HPDE6-E6E7 (cell line): Measurements from ENCODE around the gene LRRC2.
"Not testable (repeated sequence)": the region's sequence is repeated elsewhere in the genome, so short reads cannot be mapped to it uniquely, and the experiment has no call there.

ENCODE experiments used
- DNase-seq: peaks from one replicate; pipeline ENCODE4 v3.0.0; 2011; ENCODE audit warnings: missing footprints; ENCODE audit errors: extremely low spot score

Gene LRRC2

DNA sequence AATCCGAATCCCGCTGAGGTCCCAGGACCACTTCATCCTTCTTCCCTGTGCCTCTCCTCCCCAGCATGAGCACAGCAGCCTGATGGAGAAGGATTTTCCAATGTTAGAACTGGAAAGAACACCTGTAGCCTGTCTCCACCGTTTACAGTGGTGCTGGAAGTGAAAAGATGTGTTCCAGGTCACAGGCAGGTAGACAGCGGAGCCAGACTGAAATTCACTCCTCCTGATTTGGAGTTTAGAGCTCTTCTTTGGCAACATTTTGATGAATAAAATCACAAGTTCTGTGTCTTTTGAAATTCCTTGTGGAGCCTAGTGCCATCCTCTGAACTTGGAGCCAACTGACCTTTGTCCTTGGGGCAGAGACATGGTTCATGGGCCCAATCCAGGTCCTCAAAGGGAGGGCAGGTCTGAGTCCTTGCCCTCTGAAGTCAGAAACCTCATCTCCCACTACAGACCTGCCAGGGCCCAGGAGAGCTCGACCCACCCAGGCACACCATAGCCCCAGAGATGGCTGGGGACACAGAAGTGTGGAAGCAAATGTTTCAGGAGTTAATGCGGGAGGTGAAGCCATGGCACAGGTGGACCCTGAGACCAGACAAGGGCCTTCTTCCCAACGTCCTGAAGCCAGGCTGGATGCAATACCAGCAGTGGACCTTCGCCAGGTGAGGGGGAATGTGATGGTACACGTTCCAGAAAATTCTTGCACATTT is 68.4 kb downstream of the LRRC2 start, which contains the start of gene RTP3:
Gene RTP3, plus strand, starts transcription at position 421 of the 710 bp plus-strand sequence. Its CDS starts 87 bp downstream, at position 508.
- DNase-seq, result no peak

DNA sequence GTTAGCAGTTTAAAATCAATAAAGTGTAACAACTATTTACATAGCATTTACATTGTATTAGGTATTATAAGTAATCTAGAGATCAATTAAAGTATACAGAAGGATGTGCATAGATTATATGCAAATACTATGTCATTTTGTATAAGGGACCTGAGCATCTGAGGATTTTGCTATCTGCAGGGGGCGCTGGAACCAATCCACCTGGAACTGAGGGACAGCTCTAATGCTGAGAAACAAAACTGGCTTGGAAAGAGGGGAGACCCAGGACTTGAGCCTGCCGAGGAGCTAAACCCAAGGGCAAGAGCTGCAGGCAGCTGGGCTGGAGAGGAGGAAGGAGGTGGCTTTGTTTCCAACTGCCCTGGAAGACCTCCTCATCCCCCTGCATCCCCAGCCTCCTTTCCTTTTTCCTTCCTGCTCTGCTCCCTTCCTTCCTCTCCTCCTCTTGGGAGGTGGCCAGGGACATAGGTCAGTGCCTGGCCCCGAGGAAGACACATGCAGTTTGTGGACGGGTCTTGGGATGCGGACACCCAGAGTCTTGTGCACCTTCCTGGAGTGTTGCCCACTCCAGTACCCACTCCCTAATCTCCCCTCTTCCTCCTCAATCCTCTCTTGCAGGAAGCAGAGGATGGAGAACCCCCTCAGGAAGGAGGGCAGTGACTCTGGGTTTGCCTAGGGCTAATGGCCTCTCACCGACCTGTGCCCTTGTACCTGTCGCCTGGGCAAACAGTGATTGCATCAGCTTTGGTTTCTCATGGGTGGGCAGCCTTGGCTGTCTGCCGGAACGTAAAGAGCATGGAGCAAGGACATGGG is 69.2 kb downstream of the LRRC2 start:
- no peak for DNase-seq

DNA sequence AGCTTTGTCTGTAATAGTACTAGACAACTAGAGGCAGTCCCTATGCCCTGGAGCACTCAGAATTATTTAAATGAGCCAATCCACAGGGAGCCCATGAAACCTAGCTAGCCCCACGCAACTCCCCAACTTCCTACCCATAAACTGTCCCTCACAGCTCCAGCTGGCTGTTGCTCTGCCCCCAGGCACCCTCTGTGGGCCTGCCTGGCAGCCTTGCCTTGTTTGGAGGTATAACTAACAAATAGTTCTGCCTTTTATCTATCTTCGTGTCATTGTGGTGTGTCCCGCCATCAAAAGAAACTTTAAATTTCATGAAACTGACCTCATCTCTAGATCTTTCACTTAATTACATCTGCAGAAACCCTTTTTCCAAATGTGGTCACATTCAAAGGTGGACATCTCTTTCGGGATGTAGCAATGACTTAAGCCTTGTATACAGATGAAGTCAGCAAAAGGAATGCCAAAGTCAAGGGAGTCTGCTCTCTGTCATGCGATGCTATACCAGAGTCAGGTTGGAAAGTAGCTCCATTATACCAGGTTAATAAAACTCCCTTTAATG is 70.1 kb downstream of the LRRC2 start:
- no peak for DNase-seq

DNA sequence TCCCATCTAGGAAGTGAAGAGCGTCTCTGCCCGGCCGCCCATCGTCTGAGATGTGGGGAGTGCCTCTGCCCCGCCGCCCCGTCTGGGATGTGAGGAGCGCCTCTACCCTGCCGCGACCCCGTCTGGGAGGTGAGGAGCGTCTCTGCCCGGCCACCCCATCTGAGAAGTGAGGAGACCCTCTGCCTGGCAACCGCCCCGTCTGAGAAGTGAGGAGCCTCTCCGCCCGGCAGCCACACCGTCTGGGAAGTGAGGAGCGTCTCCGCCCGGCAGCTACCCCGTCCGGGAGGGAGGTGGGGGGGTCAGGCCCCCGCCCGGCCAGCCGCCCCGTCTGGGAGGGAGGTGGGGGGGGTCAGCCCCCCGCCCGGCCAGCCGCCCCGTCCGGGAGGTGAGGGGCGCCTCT is 71.6 kb downstream of the LRRC2 start:
- not testable (repeated sequence) for DNase-seq

DNA sequence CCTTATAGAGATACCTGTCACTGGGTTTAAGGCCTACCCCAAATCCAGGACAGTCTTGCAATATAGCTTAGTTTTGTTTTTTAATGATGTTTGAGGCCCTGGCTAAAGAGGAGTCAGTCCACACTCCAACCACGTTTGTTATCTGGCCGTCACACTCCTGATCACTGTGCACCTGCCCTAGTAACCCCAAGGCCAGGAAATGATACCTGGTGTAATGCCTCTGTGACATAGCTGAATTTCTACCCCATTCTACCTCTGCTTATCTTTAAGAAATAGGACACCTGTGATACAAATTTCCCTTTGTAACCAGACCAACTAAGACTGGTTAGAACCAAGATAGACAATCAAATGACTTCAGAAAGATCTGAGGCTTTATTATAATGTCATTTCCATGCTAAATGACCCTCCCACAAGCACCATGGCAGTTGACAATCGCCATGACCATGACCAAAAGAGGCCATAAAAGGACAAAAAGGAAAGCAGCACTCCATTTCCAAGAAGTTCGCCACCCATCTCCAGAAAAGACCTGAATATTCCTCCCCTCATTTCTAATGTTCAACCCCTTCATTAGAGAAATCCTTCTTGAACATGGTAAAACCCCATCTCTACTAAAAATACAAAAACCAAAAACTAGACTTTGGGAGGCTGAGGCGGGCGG is 73.1 kb downstream of the LRRC2 start:
- DNase-seq, result no peak

DNA sequence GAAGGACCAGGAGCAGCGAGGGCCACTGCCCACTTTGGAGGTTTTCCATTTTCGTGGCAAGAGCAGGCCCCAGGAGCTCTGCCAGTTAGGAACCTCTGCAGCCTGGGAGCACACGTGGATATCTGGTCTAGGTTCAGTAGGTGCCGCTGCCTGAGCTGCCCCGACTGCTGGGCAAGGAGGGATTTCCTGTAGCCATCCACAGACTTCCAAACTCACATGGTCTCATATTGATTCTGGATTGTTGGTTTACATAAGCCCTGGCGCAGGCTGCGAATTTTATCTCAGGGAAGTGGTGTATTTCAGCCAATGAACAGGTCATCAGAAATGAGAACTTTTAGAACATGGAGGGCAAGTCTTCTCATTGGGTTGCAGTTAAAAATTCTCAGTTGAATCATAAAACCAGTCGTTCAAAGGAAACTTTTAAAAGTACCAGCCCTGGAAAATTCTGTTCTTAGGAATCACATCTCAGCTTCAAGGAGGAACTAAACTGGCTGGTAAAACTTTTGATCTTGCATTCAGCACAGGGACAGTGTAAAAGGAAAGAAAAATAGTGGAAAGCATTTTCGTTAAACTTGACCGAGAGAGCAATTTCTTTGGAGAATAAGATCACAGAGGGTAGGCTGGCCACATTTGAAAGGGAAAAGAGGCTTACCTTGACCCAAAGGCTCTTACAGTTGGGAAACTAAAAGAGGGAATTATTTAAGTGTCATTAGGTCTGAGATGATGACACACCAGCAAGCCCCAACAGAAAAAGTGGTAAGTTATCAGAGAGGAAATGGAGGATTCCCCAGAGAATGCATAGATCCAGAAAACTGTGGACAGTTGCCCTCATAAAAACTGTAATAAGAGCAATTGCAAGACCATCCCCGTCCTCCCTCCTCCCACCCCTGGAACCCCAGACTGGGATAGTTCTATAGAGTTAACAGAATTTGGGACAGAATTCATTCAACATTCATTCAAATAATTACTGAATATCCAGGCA is 74.7 kb downstream of the LRRC2 start:
- DNase-seq, result no peak

DNA sequence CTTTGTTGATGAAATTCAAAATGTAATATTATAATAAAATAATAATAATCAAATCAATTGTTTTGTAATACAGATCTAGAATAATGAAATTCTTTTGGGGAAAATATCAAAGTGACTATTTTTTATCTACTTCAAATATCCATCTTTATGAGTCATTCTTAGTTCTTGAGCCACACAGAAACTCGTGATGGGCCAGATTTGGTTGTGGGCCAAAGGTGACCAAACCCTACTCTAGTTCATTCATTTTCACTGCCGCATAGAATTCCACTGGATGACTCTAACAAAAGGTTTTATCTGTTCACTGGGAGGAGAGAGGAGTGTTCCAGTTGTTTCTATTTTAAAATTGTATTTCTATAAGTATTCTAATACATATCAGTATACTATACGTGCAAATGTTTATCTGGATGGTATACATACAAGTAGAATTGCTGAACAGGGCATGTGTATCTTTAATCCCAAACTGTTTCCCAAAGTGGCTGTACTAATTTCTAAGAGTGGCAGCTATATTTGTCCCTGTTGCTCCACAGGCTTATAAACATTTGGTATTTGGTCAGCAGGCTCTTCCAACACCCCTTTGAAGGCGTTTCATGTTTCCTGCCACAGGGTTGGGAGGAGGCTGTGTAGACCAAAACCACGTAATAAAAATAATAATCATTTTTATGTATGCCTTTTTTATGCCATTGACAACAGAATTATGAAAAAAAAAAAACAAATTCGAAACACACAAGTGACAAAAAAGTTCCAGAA is 75.6 kb downstream of the LRRC2 start:
- no peak for DNase-seq

DNA sequence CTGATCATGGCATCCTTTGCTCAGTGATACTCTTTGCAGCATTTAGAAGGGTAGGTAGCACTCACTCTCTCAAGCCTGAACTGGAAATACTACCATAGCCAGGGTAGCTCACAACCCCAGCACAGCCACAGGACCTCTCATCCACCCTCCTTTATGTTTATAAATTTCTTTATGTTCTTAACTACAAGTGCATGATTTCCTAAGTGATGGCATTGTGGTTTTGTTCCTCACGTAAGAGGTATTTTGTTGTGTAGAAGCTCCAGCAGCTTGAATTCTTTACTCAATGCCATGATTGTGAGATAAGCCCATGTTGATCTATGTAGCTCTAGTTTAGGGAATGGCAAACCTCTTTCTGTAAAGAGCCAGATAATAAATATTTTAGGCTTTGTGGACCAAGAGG is 76.2 kb downstream of the LRRC2 start:
- DNase-seq, result no peak

DNA sequence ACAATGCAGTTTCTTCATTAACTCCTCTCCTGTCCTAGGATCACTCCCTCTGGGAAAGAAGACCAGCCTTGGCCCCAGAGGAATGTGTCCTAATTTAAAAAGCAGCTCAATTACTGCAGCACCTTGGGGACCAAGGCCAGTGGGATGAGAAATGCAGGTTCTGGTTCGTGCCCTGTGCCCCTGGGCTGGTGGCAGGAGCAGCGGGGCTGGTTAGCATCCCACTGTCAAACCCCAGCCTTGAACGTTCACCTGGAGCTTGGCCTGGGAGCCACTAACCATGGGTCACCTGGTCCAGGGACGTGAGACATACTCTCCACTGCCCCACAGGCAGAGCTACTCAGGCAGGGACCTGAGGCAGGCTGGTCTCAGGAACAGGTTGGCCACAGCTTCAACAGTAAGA is 76.7 kb downstream of the LRRC2 start:
- no peak for DNase-seq

DNA sequence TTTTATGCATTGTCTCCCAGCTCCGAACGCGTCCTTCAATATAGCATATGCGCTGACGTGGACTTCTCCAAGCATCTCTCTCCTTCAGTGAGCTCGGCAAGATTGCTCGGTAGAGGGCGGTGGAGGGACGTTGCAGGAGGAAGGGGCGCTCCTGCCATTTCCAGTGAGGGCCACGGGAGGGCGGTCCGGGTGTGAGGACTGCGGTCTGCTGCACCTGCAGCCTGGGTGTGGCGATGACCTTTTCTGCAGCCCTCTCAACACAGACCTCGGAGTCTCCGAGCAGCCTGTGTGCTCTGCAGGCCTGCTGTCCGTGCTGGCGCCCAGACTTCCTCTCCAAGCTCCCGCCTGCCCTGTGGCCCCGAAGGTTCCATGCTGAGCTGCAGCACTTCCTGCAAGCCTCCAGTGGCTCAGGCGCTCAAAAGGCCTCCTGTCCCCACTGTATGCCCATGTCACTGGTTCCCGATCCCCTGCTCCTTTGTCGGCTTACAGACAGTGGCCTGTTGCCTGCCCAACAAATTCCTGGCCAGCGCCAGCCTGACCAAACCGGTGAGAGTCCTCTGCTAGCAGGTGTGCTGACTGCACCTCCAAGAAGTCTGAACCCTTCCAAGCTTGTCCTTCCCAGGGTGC is 77.3 kb downstream of the LRRC2 start:
- DNase-seq, result peak; percentile 66

DNA sequence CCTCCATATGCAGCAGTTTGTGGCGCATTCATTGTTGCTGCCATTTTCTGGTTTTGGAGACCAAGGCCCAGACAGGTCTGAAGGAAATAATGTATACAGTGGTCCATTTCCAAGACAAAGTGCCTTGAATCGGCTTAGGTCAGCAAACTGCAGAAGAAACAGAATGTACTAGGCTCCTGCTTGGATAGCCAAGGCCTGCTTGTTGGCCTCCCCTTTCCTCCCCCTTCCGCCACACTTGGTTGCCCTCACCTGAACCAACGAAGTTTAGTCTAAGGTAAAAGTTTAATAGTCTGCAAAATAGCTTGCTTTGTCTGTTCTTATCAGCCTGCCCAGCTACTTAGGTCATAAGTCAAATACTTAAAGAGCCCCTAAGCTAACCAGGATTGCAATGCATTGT is 80.3 kb downstream of the LRRC2 start:
- DNase-seq, result no peak

DNA sequence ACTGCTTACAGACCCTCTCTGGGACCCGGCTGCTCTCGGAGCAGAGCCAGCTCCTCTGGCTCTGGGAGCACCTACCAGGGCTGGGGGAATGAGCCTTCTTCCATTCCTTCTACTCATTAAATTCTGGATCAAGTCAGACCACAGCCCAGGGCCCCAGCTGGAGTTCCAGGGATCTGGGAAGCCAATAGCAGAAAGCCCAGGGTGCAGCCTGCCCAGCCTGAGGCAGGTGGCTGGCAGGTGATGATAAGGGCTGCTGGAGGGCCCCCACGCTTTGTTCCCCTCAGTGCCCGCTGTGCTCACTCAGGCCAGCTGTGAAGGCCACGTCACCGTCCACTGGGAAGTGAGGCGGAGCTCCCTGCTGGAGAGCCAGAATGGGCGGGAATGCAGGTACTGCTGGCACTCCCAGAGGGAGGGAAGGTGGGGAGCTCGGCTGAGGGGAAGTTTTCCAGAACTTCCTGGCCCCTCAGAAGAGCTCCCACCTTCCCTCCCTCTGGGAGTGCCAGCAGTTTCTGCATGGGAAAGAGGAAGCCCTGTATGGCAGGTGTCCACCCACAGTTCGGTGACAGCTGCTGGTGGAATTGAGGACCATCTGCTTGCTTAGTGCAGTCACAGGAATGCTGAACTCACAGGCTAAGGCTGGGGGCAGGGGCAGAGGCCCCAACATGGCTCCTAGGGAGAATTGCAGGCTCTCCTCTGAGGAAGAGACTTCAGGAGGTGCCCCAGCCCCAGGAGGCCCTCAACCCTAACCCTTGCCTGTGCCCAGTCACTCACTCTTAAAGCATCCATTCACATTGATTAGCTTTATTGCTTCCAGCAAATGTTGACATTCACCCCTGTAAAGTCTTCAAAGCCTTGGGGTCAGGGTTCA is 81.0 kb downstream of the LRRC2 start:
- DNase-seq, result no peak

DNA sequence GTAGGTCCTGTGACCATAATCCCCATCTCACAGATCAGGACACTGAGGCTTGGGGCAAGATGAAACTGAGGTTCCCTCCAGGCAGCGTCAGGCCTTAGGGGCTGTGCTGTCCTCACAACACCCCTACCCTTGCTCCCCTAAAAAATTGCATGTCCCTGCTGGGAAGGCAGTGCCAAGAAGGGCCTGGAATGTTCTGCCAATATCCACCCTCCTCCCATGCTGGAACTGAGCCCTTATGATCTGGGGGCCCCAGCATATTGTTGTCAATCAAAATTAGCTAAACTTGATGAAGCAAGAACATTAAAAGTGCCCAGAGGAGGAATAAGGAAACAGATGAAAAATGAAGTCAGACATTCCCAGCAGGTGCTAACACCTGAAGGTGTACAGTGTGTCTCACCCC is 81.7 kb downstream of the LRRC2 start:
- no peak for DNase-seq

DNA sequence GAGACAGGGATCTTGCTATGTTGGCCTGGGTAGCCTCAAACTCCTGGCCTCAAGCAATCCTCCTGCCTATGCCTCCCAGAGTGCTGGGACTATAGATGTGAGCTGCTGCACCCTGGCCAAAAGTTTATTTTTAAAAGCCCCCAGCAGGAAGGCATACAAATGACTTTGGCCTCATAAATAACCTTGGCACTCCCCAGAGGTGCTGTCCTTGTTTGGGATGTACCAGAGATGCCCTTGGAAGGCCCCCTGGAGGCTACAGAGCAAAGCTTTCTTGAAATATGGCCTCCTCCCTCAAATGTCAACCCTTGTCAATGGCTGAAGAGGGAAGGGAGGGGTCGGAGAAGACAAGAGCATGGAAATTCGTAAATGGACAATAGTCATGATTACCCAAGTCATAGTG is 82.3 kb downstream of the LRRC2 start:
- DNase-seq, result no peak

DNA sequence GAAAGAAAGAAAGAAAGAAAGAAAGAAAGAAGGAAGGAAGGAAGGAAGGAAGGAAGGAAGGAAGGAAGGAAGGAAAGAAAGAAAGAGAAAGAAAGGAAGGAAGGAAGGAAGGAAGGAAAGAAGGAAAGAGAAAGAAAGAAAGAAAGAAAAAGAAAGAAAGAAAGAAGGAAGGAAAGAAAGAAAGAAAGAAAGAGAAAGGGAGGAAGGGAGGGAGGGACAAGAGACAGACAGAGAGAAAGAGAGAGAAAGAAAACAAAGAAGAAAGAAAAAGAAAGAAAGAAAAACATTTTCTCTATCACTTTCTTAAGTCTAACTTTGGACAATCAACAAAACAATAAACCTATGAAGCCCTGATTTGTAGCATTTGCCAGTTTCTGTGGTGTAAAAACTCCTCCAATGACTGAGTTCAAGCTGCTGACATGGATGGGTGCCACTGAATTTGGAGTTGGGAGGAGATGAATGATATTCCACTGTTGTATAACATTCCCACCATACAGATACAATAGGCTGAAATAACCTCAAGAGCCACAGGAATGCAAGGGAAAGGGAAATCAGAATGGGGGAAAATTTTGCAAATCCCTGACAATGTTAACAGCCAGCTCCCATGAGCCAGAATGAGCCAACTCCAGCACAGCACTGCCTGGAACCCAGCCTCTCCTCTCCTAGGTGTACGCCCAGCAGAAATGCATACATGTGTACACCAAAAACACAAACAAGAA is 83.3 kb downstream of the LRRC2 start:
- DNase-seq, result no peak

DNA sequence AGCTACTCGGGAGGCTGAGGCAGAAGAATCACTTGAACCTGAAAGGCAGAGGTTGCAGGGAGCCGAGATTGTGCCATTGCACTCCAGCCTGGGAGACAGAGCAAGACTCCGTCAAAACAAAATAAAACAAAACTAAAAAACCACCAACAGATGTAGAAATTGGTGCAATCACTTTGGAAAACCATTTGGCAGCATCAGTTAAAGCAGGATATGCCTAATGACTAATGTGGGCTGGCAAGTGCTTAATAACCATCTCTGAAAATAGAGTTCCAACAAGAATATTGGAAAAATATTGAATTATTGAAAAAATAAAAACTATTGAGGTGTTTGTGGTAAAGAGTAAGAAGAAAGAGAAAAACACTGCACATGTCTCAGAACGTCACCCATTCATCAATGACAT is 84.5 kb downstream of the LRRC2 start:
- no peak for DNase-seq

DNA sequence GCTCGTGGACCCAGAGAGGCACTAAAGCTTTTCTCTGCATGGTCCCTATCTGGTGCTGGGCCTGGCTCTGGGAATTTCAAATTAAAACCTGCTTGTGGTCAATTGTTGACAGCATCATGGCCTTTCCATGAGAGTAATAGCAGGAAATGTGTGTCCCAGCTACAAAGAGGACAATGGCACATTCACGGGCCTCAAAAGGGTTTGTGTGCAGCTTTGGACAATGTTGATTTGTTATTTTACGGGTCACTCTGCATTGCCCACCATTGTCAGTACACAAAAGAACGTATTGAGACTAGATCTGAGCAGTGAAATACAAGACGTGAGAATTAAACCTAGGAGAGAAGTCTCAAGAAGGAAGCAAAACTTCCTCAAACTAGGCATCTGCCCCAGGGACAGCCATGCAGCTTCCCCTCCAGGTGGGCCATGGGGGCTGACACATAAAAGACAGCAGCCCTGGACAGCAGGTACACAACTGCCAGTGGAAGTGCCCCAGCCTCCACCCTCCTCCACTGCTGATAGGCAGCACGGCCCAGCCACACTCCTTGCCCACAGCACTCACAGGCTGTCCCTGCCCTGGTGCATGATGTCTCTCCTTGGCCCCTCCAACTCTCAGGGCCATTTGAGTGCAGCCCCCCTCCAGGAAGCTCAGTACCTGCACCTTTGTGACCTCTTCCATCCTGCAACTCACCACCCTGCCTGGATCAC is 85.5 kb downstream of the LRRC2 start:
- no peak for DNase-seq

DNA sequence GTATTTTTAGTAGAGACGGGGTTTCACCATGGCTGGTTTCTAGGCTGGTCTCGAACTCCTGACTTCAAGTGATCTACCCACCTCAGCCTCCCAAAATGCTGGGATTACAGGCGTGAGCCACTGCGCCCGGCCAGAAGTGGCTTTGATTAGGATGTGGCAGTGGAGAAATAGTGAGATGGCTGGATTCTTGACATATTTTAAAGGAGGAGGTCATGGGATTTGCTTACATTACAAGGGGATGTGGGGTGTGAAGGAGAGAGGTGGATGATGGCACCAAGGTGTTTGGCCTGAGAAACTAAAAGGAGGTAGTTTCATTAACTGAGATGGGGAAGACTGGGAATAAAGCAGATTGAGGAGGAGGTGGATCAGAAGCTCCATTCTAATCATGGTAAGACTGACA is 86.4 kb downstream of the LRRC2 start:
- DNase-seq, result no peak
